GM18951 (cell line): Measurements from ENCODE around the gene FHOD3.

Source experiments
- POLR2A ChIP-seq: IDR thresholded peaks from 4 replicates; pipeline ENCODE4 v1.6.1; 2011; ENCODE audit warnings: mild to moderate bottlenecking; ENCODE audit not compliant: insufficient read length, insufficient read depth; ENCODE audit errors: extremely low read depth
- in situ Hi-C: fragments of 300-500 bp; cut with MboI; formaldehyde crosslinking; loops from one replicate; pipeline ENCODE4 v1.12.0; 2022; ENCODE audit warnings: low sequenced_read_pairs, mixed read lengths, inconsistent platforms; ENCODE audit not compliant: unreplicated experiment

Gene FHOD3

DNA sequence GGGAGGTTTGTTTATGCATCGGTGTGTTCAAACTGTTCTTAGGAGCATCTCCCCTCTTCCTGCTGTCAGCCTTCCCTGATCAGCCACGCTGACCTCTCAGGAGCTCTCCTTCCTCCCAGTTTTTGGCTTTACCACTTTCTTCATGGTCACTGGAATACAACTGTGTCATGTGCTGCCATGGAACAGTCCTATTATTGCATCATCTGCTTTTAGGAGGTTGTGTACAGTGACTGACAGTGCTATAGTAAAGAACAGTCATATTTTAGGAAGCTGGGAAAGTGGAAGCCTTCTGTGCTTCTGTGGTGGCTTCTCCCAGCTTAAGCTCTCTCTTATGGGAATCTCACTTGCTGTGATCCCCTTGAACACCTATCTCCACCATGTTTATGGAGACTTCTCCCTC is 365.8 kb downstream of the FHOD3 start:
- no peak for TF ChIP-seq POLR2A
- in situ Hi-C loops, result no loop called here

DNA sequence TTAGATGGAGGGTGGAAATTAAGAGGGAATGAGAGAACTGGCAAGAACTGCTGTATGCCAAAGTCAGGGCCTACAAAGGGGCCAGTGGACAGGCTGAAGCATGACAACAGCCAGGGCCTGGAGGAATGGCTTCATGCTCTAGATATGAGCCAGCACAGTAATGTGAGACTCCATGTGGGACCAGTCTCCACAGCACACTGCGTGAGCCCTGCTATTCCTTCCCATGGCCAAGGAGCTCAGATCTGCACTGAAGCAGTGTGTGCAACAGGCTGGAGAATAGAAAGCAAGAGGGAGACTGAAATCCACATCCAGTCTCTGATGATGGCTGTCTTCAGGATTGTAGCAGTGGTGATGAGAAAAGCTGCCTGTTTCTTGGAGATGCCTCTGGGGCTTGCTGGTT is 368.4 kb downstream of the FHOD3 start:
- in situ Hi-C loops, result no loop called here
- TF ChIP-seq POLR2A, result no peak

- no peak for TF ChIP-seq POLR2A
- in situ Hi-C loops, result no loop called here
Observed at GRCh38 chr18:36667811-36668210, 370.3 kb downstream of the FHOD3 start.

DNA sequence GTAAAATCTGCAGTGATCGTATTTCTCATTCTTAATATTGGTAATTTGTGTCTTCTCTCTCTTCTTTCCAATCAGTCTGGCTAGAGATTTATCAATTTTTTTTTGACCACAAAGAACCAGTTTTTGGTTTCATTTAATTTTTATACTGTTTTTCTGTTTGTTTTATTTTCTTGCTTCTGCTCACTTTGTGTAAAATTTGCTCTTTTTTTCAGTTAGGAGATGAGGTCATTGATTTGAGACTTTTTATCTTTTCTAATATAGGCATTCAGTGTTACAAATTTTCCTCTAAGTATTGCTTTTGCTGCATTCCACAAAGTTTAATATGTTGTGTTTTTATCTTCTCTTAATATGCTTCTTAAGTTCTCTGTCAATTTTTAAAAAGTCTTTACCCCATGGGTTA is 370.8 kb downstream of the FHOD3 start:
- no peak for TF ChIP-seq POLR2A
- in situ Hi-C loops, result no loop called here

DNA sequence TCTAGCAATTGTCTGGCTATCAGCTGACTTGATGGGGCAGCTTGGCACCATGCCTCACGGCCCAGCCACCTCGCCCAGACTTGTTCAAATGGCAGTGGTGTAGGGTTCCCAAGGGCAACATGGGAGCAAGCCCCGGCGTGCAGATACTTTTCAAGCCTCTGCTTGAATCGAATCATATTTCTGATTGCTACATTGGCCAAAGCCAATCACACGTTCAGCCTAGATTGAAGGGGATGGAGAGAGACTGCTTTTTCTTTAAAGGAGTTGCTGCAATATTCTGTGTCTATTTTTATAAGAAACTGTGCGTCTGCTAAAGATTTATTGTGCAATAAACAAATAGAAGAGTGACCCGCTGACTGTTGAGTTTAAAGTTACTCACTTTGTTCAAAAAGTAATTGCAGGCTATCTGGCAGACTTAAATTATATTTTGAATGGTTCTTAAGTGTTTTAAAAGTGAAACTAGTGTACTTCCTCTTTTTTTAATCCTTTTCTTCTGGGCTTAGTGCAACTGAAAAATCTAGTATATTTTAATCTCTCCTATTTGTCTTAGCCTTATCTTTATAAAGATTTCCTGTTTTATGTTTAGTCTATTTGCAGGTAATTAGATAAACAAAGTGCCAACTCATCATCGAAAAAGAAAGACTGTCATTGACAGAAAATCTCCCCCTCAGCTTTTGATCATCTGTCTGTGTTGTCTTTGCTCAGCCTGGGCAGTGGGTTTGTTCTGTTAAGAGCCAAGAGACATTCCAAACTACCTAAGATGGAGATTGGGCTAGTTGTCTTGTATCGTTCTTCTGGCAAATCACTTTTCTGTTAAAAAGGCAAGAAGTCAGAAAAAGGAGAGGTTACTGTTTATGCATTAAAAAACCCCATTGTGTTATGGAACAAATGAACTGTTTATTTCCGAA is 375.2 kb downstream of the FHOD3 start:
- no peak for TF ChIP-seq POLR2A
- in situ Hi-C loops, result no loop called here

GRCh38 chr18:36673452-36673851 is 375.9 kb downstream of the FHOD3 start:
- TF ChIP-seq POLR2A, result no peak
- in situ Hi-C loops, result no loop called here

DNA sequence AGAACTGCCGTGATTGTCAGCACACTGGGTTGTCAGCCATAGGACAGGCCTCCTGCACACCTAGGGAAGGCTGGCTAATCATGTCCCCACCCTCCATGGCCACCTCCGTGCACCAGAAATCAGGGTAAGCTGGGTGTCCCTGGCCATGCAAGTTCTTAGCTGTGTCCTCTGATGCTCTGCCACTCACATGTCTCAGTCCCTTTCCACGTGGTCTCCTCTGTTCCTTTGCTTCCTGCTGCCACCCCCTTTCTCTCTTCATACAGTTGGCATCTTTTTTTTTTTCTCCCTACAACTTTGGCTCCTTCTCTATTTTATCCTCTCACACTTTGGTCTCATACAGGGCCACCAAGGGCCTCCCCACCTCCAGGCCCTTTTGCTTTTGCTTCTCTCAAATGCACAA is 377.6 kb downstream of the FHOD3 start:
- in situ Hi-C loops, result no loop called here
- TF ChIP-seq POLR2A, result no peak

DNA sequence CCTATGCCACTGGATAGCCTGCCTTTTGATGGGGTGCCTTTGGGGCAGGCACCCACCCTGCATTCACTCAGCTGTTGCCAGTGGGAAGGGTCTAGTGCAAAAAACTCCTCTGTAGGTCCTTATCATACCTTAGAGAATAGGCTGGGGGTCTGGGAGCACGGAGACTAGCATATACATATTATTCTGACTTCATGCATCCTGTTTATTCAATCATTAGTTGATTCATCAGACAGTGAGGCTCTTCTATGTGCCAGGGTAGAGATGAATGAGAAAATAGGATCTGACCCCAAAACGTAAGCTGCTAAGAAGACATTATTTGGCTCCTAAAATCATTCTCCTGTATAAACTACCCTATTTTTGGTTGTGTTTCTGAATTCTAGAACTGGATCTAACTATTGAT is 378.0 kb downstream of the FHOD3 start:
- no peak for TF ChIP-seq POLR2A
- in situ Hi-C loops, result no loop called here

- no peak for TF ChIP-seq POLR2A
- in situ Hi-C loops, result no loop called here
Observed at GRCh38 chr18:36676629-36677028, 379.1 kb downstream of the FHOD3 start.

DNA sequence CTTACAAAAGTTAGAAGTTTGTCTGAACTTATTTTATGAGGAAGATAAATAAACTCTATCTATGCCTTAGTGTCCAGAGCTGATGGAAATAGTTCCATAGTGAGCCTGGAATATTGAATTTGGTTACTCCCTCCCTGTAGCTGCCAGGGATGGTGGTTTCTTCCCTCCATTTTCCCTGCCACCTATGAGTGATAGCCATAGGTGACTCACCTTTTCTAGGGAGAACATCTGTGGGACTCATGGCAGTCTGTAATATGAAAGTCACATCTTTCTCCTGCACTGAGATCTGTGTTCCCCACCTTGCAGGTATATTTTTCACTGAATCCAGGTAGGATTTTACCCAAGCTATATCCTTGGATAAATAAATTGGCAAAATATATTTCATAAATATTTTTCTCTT is 382.5 kb downstream of the FHOD3 start:
- in situ Hi-C loops, result no loop called here

GRCh38 chr18:36685580-36685979 is 388.1 kb downstream of the FHOD3 start:
- in situ Hi-C loops, result no loop called here
- TF ChIP-seq POLR2A, result no peak

More for the DNA sequence above, 382.5 kb downstream of the FHOD3 start:
- no peak for TF ChIP-seq POLR2A

GRCh38 chr18:36688020-36688965 is 390.8 kb downstream of the FHOD3 start:
- in situ Hi-C loops, result no loop called here
- no peak for TF ChIP-seq POLR2A

DNA sequence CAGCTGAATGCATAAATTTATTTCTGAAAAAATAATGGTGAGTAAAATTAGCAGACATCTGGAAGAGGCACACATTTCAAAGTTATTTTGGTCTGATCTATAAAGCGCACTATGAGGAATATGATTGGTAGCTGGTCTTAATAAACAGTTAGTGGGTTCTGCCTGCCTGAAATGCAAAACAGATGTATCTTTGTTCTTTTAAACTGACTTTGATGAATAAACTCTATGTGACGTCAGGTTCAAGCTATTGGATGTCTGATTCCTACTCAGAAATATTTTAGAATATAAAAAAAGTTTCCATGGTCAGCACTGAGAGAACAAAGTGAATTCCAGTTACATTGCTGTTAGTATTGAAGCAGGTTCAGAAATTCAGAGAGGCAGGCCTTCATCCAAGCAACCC is 394.9 kb downstream of the FHOD3 start:
- in situ Hi-C loops, result no loop called here
- no peak for TF ChIP-seq POLR2A
